ENCODE results near the gene BORCS8.
"Not testable (repeated sequence)": the region's sequence is repeated elsewhere in the genome, so short reads cannot be mapped to it uniquely, and the experiment has no call there.

Gene BORCS8

GRCh38 chr19:19151418-19151817, 40.5 kb downstream of the BORCS8 start:
- H3K27ac ChIP-seq = no peak overlapping the region
- TF ChIP-seq CTCF (conservative IDR thresholded peaks at IDR 0.05) = no peak

GRCh38 chr19:19149435-19149834, 42.5 kb downstream of the BORCS8 start:
- H3K27ac ChIP-seq = no peak overlapping the region
- no peak for TF ChIP-seq CTCF (conservative IDR thresholded peaks at IDR 0.05)

- not testable (repeated sequence) for H3K27ac ChIP-seq
Measured at GRCh38 chr19:19148504-19148903, 43.4 kb downstream of the BORCS8 start.

GRCh38 chr19:19147344-19147743, 44.6 kb downstream of the BORCS8 start:
- H3K27ac ChIP-seq = no peak overlapping the region
- no peak for TF ChIP-seq CTCF (conservative IDR thresholded peaks at IDR 0.05)

- no peak overlapping the region for H3K27ac ChIP-seq
- TF ChIP-seq CTCF (conservative IDR thresholded peaks at IDR 0.05) = no peak
Measured at GRCh38 chr19:19146865-19147264, 45.1 kb downstream of the BORCS8 start.

GRCh38 chr19:19145684-19146608, 46.0 kb downstream of the BORCS8 start:
- peak; percentile 85 for TF ChIP-seq CTCF (conservative IDR thresholded peaks at IDR 0.05)
- no peak overlapping the region for H3K27ac ChIP-seq

- no peak overlapping the region for H3K27ac ChIP-seq
Measured at GRCh38 chr19:19145281-19145680, 46.7 kb downstream of the BORCS8 start.

More at GRCh38 chr19:19145281-19145680, 46.7 kb downstream of the BORCS8 start:
- no peak for TF ChIP-seq CTCF (conservative IDR thresholded peaks at IDR 0.05)

Measured in VCaP (cell line).